HG02973 (cell line): ENCODE measurements around the gene PRRT2.
A peak's percentile ranks its signal among the peaks of the same experiment; 100 is the strongest.

Experiments used
- ATAC-seq: cut with Tn5 transposase; IDR thresholded peaks from one replicate; pipeline ENCODE4 v1.9.1; 2021; ENCODE audit warnings: moderate library complexity; ENCODE audit not compliant: unreplicated experiment

The PRRT2 gene

GRCh38 chr16:29858974-29859373 lies 47.0 kb downstream of the PRRT2 start:
- no peak for ATAC-seq

DNA sequence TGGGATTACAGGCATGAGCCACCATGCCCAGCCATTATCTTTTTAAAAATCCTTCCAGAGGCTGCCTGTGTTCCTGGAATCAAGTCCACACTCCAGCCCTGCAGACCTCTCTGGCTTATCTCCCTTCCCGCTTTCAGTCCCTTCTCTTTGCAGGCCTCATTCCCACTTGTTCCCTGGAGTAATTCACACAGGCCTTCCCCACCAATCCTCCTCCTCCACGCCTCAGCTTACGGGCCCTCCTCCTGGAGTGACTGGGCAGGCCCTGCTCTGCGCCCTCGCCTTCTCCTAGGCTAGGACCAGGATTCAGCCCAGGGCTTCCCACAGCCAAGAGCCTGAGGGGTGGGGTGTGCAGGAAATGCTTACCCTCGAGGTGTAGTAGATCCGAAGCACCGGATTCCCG lies 48.2 kb downstream of the PRRT2 start:
- ATAC-seq = no peak

DNA sequence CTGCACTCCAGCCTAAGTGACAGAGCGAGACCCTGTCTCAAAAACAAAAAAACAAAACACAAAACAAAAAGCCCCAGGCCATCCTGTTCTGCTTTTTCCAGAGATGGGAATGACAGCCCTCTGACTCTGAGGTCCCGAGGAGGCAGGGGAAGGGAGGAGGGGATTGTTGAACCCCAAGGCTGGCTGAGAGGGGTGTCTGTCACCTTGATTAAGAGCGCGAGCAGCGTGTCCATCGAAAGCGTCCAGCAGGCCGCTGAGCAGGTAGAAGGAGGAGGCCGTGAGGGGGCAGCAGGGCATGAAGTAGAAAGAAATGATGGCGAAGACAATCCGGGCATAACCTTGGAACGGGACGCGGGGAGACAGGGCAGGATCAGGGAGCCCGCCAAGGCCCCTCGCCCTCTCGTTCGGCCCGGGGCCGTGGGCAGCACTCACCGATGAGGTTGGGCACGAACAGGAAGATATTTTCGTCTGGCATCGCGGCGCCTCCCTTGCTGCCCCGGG lies 50.4 kb downstream of the PRRT2 start:
- no peak for ATAC-seq

DNA sequence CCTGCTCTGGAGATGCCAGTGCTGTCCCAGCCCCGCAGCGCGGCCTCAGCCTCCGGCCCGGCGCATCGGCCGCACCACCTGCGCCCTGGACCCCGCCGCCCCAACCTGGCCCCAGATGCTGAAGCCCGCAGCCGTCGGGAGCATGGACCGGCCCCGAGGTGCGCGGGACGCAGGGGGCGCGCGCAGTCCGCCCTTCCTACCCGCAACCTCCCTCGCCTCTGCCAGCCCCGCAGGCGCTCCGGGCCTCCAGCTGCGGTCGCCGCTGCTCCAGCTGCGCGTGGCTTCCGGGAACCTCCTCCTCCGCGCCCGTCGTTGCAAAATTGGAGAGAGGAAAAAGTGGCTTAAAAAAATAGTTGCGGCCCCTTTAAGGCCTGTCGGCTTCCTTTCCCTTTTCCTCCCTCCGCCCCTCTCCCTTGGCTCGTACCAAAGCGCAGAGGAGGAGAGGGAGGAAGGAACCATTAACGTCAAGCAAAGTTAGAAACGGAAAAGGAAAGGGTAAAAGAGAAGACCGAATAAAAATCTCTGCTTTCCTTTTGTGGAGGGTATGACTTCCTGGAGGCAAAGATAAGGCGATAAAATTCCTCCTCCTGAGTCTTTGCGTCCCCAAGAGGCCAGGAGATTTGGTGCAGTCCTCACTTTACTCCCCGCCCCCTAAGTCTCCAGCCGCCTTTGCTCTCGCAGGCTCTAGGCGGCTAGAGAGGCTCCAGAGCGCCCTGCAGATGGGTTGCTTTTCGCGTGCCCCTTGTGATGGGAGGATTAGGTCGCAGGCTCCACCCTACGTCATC lies 51.1 kb downstream of the PRRT2 start, which contains the start of gene CDIPT:
CDIPT (minus strand) TSS at position 343 of the 785 bp plus-strand sequence. CDS start 369 bp downstream, outside the sequence.
- peak; percentile 82 for ATAC-seq

- ATAC-seq = no peak
These were observed 51.6 kb downstream of the PRRT2 start for GRCh38 chr16:29863669-29863984.

- ATAC-seq = no peak
These were observed 52.2 kb downstream of the PRRT2 start for GRCh38 chr16:29864205-29864604.
